Stomach (tissue), 4 donors: Measurements from ENCODE around the gene CUL4A.

Experiments
- CTCF ChIP-seq, 7 experiments: fragments of 450-650 bp in 4 of 7; fragments of 200-600 bp in 3 of 7; sonication (generic) in 3 of 7; IDR thresholded peaks; one replicate each; pipeline ENCODE4 v1.5.1; 2016 to 2019; ENCODE audit warnings: antibody characterized with exemption in 7 of 7, control low read depth in 2 of 7, mild to moderate bottlenecking in 1 of 7
- POLR2A ChIP-seq, 4 donors: fragments of 450-650 bp; IDR thresholded peaks; one replicate each; pipeline ENCODE4 v1.6.1; 2016; ENCODE audit warnings: antibody characterized with exemption in 4 of 4, control low read depth in 2 of 4, mild to moderate bottlenecking in 1 of 4, moderate library complexity in 1 of 4
- POLR2AphosphoS5 ChIP-seq, 3 donors: sonication (generic); formaldehyde crosslinking; IDR thresholded peaks; one replicate each; pipeline ENCODE4 v1.6.1; 2016; ENCODE audit warnings: antibody characterized with exemption in 3 of 3

GRCh38 chr13:113207460-113207859 lies 2.0 kb upstream of the CUL4A start:
- TF ChIP-seq CTCF (IDR thresholded peaks at IDR 0.05) (no peak), POLR2A (IDR thresholded peaks at IDR 0.05) (no peak), POLR2AphosphoS5 (IDR thresholded peaks at IDR 0.05) (no peak)
